Tibial nerve (tissue), 4 donors: ENCODE results near the gene TMEM132A. TPM values are rescaled to one million over a fixed set of nuclear protein-coding genes. Genes with fewer than 3 reads are reported as not detected.

Experiments
- DNase-seq, 2 donors: peaks; one replicate each; pipeline ENCODE4 v3.0.0-alpha.2; 2019; ENCODE audit warnings: low spot score in 2 of 2
- H3K27ac ChIP-seq, 4 donors: fragments of 200-600 bp; sonication (generic) in 3 of 4; one replicate each; pipeline ENCODE4 v1.5.1; 2017 to 2019; ENCODE audit warnings: mild to moderate bottlenecking in 1 of 4
- H3K27me3 ChIP-seq, 2 donors: fragments of 200-600 bp; sonication (generic) in 1 of 2; one replicate each; pipeline versions ENCODE4 v1.5.1 to v1.6.0; 2017 to 2019
- H3K36me3 ChIP-seq, 3 donors: fragments of 200-600 bp; sonication (generic); one replicate each; pipeline ENCODE4 v1.5.1; 2018 to 2019
- H3K4me1 ChIP-seq, 4 donors: fragments of 200-600 bp; sonication (generic) in 3 of 4; one replicate each; pipeline ENCODE4 v1.5.1; 2017 to 2019
- H3K4me3 ChIP-seq, 4 donors: fragments of 200-600 bp; sonication (generic) in 3 of 4; one replicate each; pipeline ENCODE4 v1.5.1; 2017 to 2019; ENCODE audit warnings: mild to moderate bottlenecking in 1 of 4, moderate library complexity in 1 of 4
- H3K9me3 ChIP-seq, 4 donors: fragments of 200-600 bp; sonication (generic) in 3 of 4; one replicate each; pipeline ENCODE4 v1.5.1; 2017 to 2019
- EP300 ChIP-seq, 2 donors: sonication (generic); formaldehyde crosslinking; IDR thresholded peaks; one replicate each; pipeline ENCODE4 v1.6.1; 2017; ENCODE audit warnings: antibody characterized with exemption in 2 of 2, mild to moderate bottlenecking in 1 of 2
- POLR2A ChIP-seq, 2 donors: fragments of 450-650 bp; IDR thresholded peaks; one replicate each; pipeline ENCODE4 v1.6.1; 2017; ENCODE audit warnings: antibody characterized with exemption in 2 of 2, mild to moderate bottlenecking in 2 of 2, moderate library complexity in 2 of 2
- WGBS, 2 donors: methylation state at CpG; one replicate each; pipeline ENCODE4 v1.1.5; 2018; 5-methylcytosine and 5-hydroxymethylcytosine counted together
- total RNA-seq, 4 donors: library from RNA; depleted of rRNA; stranded (reverse); fragments of >200 nt; gene quantifications; one replicate each; pipeline ENCODE4 v1.1.0, GENCODE V29; 2016
- TF ChIP-seq, protein P1 (sequence below), 5 experiments: fragments of 200-600 bp in 3 of 5; fragments of 450-650 bp in 2 of 5; sonication (generic) in 3 of 5; IDR thresholded peaks; one replicate each; pipeline ENCODE4 v1.5.1; 2016 to 2019; ENCODE audit warnings: antibody characterized with exemption in 5 of 5, mild to moderate bottlenecking in 3 of 5, moderate library complexity in 2 of 5

The TMEM132A gene
- total RNA-seq, 4 donors from 2014 or later = 15.9 to 41.9 (median 26.6) TPM

DNA sequence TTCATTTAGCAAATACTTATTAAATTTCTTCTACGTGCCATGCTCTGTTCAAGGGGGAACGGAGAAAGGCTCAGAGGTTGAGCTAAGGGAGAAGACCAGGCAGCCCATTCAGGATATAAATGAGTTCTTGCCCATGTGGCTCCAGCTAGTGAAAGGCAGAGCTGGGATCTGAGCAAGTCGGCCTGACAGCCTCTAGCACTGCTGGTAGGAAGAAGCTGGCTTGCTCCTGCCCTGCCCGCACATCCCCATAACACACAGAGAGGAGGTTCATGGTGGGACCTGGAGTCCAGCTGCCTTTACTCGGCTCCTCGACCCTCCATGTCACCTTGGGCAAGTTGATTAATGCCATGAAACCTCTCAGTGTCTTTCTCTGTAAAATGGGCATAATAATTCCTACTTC lies 25.8 kb downstream of the TMEM132A start:
- TF ChIP-seq EP300 (IDR thresholded peaks at IDR 0.05) = no peak
- no peak for TF ChIP-seq POLR2A (IDR thresholded peaks at IDR 0.05)
- TF ChIP-seq, protein P1, sequence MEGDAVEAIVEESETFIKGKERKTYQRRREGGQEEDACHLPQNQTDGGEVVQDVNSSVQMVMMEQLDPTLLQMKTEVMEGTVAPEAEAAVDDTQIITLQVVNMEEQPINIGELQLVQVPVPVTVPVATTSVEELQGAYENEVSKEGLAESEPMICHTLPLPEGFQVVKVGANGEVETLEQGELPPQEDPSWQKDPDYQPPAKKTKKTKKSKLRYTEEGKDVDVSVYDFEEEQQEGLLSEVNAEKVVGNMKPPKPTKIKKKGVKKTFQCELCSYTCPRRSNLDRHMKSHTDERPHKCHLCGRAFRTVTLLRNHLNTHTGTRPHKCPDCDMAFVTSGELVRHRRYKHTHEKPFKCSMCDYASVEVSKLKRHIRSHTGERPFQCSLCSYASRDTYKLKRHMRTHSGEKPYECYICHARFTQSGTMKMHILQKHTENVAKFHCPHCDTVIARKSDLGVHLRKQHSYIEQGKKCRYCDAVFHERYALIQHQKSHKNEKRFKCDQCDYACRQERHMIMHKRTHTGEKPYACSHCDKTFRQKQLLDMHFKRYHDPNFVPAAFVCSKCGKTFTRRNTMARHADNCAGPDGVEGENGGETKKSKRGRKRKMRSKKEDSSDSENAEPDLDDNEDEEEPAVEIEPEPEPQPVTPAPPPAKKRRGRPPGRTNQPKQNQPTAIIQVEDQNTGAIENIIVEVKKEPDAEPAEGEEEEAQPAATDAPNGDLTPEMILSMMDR (IDR thresholded peaks at IDR 0.05) = no peak
- WGBS, 2 donors = 48 to 55% methylated on average over 6 of the region's 6 CpGs
- Histone ChIP-seq H3K27me3 (no peaks in the 10 kb centered on the region), H3K36me3 (peaks cover 0 to 15% (median 0%) of the 10 kb centered on the region in 3 donors), H3K4me3 (peak overlapping the region; percentile 30 to 66 (median 60)), H3K9me3 (no peaks in the 10 kb centered on the region), H3K27ac (peak overlapping the region; percentile 46 to 98 (median 92)), H3K4me1 (peaks cover 0 to 67% (median 20%) of the 10 kb centered on the region in 4 donors)
- DNase-seq = no peak

DNA sequence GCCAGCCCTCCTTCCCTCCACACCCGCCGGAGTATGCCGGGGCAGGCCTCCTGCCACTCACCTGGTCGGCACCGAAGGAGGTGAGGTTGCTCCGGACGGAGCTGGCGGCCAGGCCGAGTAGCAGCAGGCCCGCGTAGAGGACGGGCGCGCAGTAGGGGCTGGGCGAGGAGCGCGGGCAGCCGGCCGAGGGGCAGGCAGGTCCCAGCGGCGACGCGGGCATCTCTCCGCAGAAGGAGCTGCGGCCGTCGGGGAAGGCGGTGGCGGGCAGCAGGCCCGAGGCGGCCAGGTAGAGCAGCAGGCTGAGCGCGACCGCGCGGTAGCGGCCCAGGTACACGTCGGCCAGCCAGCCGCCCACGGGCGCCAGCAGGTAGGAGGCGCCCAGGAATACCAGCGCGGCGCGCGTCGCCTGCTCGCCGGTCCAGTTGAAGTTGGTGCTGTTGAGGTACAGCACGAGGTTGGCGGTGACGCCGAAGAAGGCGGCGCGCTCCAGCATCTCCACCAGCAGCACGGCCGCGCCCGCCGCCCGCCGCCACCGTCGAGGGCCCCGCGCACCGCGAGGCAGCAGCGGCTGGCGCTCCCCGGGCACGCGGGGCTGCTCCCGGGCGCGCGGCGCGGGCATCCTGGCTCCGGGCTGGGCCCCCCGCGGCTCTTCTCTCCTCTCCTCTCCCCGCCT lies 26.8 kb downstream of the TMEM132A start:
- peak overlapping the region; percentile 87 to 98 (median 92) for H3K27ac ChIP-seq
- 18 to 26% methylated on average over 32 to 48 of the region's 86 CpGs for WGBS, 2 donors

DNA sequence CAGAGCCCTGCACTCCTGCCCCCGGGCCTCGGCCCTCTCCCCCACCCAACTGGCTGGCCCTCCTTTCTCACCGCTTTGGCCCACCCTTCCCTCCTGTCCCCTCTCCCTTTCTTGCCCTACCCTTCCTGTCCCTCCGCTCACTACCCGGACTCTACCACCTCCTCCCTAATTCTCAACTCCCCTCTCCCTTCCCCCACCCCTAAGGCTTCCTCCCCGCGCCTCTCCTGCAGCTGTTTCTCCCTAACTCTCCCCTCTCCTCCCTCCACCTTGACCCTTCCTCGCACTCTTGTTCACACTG lies 27.3 kb downstream of the TMEM132A start:
- DNase-seq = peak in 1 of 2 donors; percentile 23

More for the DNA sequence above, 26.8 kb downstream of the TMEM132A start:
- H3K4me1 ChIP-seq = peaks cover 0 to 61% (median 20%) of the 10 kb centered on the region in 4 donors
- TF ChIP-seq, protein P1 (IDR thresholded peaks at IDR 0.05) = no peak
- TF ChIP-seq EP300 (IDR thresholded peaks at IDR 0.05) = peak in 1 of 2 donors; percentile 4
- TF ChIP-seq POLR2A (IDR thresholded peaks at IDR 0.05) = no peak
- H3K9me3 ChIP-seq = no peaks in the 10 kb centered on the region
- no peak for DNase-seq
- peak overlapping the region; percentile 30 to 66 (median 60) for H3K4me3 ChIP-seq
- H3K36me3 ChIP-seq = peaks cover 0 to 5% (median 0%) of the 10 kb centered on the region in 3 donors
- H3K27me3 ChIP-seq = no peaks in the 10 kb centered on the region

DNA sequence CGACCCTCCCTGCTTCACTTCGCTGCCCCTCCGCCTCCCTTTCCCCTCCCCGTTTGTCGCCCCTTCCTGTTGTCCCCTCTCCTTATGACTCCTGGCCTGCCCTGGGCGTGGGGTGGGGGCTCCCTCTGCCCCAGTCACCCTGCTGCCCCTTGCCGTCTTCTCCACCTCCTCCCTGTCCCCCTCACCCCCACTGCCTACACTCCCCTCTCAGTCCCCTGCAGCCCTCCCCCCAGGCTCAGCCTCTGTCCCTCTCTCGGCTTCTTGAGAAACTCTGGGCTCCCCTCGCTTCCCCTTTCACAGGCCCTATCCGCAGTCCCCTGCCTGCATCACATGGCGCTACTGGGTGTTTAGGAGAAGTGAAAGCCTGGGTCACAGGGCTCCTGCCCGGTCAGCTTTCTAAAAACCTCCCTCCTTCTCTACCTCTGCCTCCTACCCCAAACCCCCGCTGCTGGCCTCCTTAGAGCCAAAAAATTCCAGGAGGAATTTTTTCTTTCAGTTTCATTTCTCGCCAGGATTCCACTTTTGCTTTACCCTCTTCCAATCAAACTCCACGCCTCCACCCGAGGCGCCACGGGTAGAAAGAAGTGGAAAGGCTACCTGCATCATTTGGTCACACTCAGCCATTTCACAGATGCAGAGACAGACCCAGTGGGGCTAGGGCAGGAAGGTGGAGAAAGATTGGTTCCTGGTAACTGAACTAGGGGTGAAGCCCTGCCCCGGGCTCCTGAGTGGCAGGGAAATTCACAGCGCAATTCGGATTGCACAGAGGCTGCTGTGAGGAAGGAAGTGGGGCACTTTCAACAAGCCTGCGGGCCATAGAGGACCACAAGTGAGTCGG lies 27.9 kb downstream of the TMEM132A start, which contains the start of gene SLC15A3:
TSS of gene SLC15A3 (minus strand) at position 273 of the 838 bp plus-strand sequence. CDS start 625 bp downstream, outside the sequence.
- no peaks in the 10 kb centered on the region for H3K9me3 ChIP-seq
- peak within 1 kb of the TSS; percentile 87 to 98 (median 92) for H3K27ac ChIP-seq
- WGBS, 2 donors = 1 to 3% methylated on average over 23 of the region's 23 CpGs
- DNase-seq = peak; percentile 46 to 65
- no peaks in the 10 kb centered on the region for H3K27me3 ChIP-seq
- H3K4me3 ChIP-seq = peak within 1 kb of the TSS; percentile 30 to 66 (median 60)
- H3K4me1 ChIP-seq = peaks cover 0 to 52% (median 20%) of the 10 kb centered on the region in 4 donors
- peak in 1 of 2 donors; percentile 56 for TF ChIP-seq EP300 (IDR thresholded peaks at IDR 0.05)
- TF ChIP-seq POLR2A (IDR thresholded peaks at IDR 0.05) = peak in 1 of 2 donors; percentile 47
- TF ChIP-seq, protein P1 (IDR thresholded peaks at IDR 0.05) = no peak
- no peaks in the 10 kb centered on the region for H3K36me3 ChIP-seq

More for the DNA sequence above, 27.3 kb downstream of the TMEM132A start:
- Histone ChIP-seq H3K9me3 (no peaks in the 10 kb centered on the region), H3K4me1 (peaks cover 0 to 57% (median 20%) of the 10 kb centered on the region in 4 donors), H3K27me3 (no peaks in the 10 kb centered on the region), H3K27ac (peak overlapping the region; percentile 87 to 98 (median 92)), H3K36me3 (no peaks in the 10 kb centered on the region), H3K4me3 (peak overlapping the region; percentile 30 to 66 (median 60))
- TF ChIP-seq EP300 (IDR thresholded peaks at IDR 0.05) (no peak), POLR2A (IDR thresholded peaks at IDR 0.05) (no peak)
- TF ChIP-seq, protein P1 (IDR thresholded peaks at IDR 0.05) = no peak
- 4 to 5% methylated on average over 8 of the region's 8 CpGs for WGBS, 2 donors
